Fibroblast of peridontal ligament (primary cell): ENCODE measurements around the gene KLHL36.
"Not testable (repeated sequence)": the region's sequence is repeated elsewhere in the genome, so short reads cannot be mapped to it uniquely, and the experiment has no call there.

ENCODE experiments used
- DNase-seq: peaks from one replicate; pipeline ENCODE4 v3.0.0-alpha.2; 2010; ENCODE audit errors: extremely low read depth

KLHL36 gene

GRCh38 chr16:84673203-84673535 is 24.9 kb downstream of the KLHL36 start:
- DNase-seq, result no peak

- DNase-seq, result no peak
Measured at GRCh38 chr16:84673561-84673960, 25.2 kb downstream of the KLHL36 start.

- no peak for DNase-seq
Measured at GRCh38 chr16:84675423-84675822, 27.1 kb downstream of the KLHL36 start.

- DNase-seq, result no peak
Measured at GRCh38 chr16:84675884-84676283, 27.6 kb downstream of the KLHL36 start.

- DNase-seq, result no peak
Measured at GRCh38 chr16:84677017-84677803, 28.9 kb downstream of the KLHL36 start.

- DNase-seq, result no peak
Measured at GRCh38 chr16:84677849-84678248, 29.5 kb downstream of the KLHL36 start.

- DNase-seq, result no peak
Measured at GRCh38 chr16:84678541-84678940, 30.2 kb downstream of the KLHL36 start.

- DNase-seq, result no peak
Measured at GRCh38 chr16:84680165-84680842, 32.0 kb downstream of the KLHL36 start.

GRCh38 chr16:84680843-84681629 is 32.7 kb downstream of the KLHL36 start:
- DNase-seq, result no peak

GRCh38 chr16:84683691-84684591 is 35.6 kb downstream of the KLHL36 start:
- DNase-seq, result no peak

GRCh38 chr16:84684592-84684965 is 36.3 kb downstream of the KLHL36 start:
- no peak for DNase-seq

- DNase-seq, result no peak
Measured at GRCh38 chr16:84685210-84685609, 36.9 kb downstream of the KLHL36 start.

GRCh38 chr16:84686707-84687298 is 38.5 kb downstream of the KLHL36 start:
- no peak for DNase-seq

GRCh38 chr16:84687715-84688114 is 39.4 kb downstream of the KLHL36 start:
- peak; percentile 81 for DNase-seq

- not testable (repeated sequence) for DNase-seq
Measured at GRCh38 chr16:84688163-84688562, 39.9 kb downstream of the KLHL36 start.

GRCh38 chr16:84689111-84689510 is 40.8 kb downstream of the KLHL36 start:
- peak; percentile 87 for DNase-seq

- DNase-seq, result no peak
Measured at GRCh38 chr16:84690088-84690819, 41.9 kb downstream of the KLHL36 start.

- no peak for DNase-seq
Measured at GRCh38 chr16:84692451-84693214, 44.3 kb downstream of the KLHL36 start.

- DNase-seq, result not testable (repeated sequence)
Measured at GRCh38 chr16:84693869-84694268, 45.6 kb downstream of the KLHL36 start.

GRCh38 chr16:84694980-84695379 is 46.7 kb downstream of the KLHL36 start:
- DNase-seq, result no peak
